Neural crest cell (in vitro differentiated cells): ENCODE data around the gene HEMK1. TPM values are rescaled to one million over a fixed set of nuclear protein-coding genes. Genes with fewer than 3 reads are reported as not detected.

Source experiments
- DNase-seq: peaks from one replicate; pipeline ENCODE4 v3.0.0; 2021; ENCODE audit warnings: low read depth, mixed read lengths, low spot score
- H3K27ac Mint-ChIP-seq: one replicate; pipeline ENCODE4 v1.8.0; 2021; ENCODE audit warnings: mild to moderate bottlenecking, mixed read lengths; ENCODE audit not compliant: unreplicated experiment
- H3K27me3 Mint-ChIP-seq: 2 replicates; pipeline ENCODE4 v1.8.0; 2021; ENCODE audit warnings: low read depth, mild to moderate bottlenecking, mixed read lengths
- H3K36me3 Mint-ChIP-seq: 2 replicates; pipeline ENCODE4 v1.8.0; 2021; ENCODE audit warnings: low read depth, mild to moderate bottlenecking, mixed read lengths
- H3K4me1 Mint-ChIP-seq: 2 replicates; pipeline ENCODE4 v1.8.0; 2021; ENCODE audit warnings: mixed read lengths
- H3K4me3 Mint-ChIP-seq: one replicate; pipeline ENCODE4 v1.8.0; 2021; ENCODE audit warnings: mild to moderate bottlenecking, mixed read lengths
- H3K9me3 Mint-ChIP-seq: 2 replicates; pipeline ENCODE4 v1.8.0; 2021; ENCODE audit warnings: mixed read lengths
- total RNA-seq: library from RNA; stranded (reverse); gene quantifications from 2 replicates; pipeline ENCODE4 v1.2.1, GENCODE V29; 2021
- TF ChIP-seq, protein P1 (sequence below): fragments of 200-600 bp; sonication (generic); conservative IDR thresholded peaks from 2 replicates; pipeline ENCODE4 v1.5.0; 2021; ENCODE audit warnings: antibody characterized with exemption, mild to moderate bottlenecking

The HEMK1 gene
- total RNA-seq, 1 donor from 2014 or later = 22.8 TPM

DNA sequence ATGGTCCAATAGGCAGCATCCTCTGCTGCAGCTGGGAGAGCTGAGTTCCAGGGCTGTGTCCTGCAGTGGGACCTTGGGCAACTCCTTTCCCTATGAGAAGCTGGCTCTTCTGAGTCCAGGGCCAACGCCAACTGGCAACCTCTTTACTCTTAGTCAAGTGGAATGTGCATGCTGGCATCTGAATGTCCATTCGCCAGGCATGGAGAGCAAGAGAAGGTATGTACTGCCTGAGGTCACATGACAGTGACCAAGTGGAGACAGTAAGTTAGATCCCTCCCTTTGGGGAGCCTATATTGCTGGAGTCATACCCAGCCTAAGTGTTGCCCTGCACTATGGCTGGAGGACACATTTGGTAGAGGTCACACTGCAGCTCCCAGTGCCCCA lies 12.1 kb downstream of the HEMK1 start:
- no peak overlapping the region for H3K27ac Mint-ChIP-seq
- no peaks in the 10 kb centered on the region for H3K36me3 Mint-ChIP-seq
- no peak for DNase-seq
- no peaks in the 10 kb centered on the region for H3K27me3 Mint-ChIP-seq
- TF ChIP-seq, protein P1, sequence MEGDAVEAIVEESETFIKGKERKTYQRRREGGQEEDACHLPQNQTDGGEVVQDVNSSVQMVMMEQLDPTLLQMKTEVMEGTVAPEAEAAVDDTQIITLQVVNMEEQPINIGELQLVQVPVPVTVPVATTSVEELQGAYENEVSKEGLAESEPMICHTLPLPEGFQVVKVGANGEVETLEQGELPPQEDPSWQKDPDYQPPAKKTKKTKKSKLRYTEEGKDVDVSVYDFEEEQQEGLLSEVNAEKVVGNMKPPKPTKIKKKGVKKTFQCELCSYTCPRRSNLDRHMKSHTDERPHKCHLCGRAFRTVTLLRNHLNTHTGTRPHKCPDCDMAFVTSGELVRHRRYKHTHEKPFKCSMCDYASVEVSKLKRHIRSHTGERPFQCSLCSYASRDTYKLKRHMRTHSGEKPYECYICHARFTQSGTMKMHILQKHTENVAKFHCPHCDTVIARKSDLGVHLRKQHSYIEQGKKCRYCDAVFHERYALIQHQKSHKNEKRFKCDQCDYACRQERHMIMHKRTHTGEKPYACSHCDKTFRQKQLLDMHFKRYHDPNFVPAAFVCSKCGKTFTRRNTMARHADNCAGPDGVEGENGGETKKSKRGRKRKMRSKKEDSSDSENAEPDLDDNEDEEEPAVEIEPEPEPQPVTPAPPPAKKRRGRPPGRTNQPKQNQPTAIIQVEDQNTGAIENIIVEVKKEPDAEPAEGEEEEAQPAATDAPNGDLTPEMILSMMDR = no peak
- H3K9me3 Mint-ChIP-seq = no peaks in the 10 kb centered on the region
- H3K4me1 Mint-ChIP-seq = no peaks in the 10 kb centered on the region
- H3K4me3 Mint-ChIP-seq = no peak overlapping the region

DNA sequence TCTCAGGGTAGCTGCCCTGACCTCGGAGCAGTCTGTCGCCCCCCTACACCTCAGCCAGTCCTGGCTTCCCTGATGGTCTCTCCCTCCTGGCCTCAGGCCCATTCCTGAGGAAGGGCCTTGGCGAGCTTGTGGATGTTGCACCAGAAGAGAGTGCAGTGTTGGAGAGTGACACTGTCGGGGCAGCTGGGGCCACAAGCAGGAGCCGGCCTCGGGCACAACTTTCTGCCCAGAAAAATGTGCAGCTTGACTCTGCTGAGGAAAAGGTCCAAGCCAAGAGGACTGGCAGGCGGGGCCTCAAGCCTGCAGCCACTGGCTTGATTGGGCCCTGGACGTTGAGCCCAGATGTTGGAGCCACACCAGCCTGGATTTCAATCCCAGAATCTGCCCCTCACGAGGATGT lies 12.8 kb downstream of the HEMK1 start:
- Mint-ChIP-seq H3K4me1 (no peaks in the 10 kb centered on the region), H3K27me3 (no peaks in the 10 kb centered on the region), H3K4me3 (no peak overlapping the region), H3K36me3 (no peaks in the 10 kb centered on the region), H3K27ac (no peak overlapping the region), H3K9me3 (no peaks in the 10 kb centered on the region)
- TF ChIP-seq, protein P1 = no peak
- no peak for DNase-seq

DNA sequence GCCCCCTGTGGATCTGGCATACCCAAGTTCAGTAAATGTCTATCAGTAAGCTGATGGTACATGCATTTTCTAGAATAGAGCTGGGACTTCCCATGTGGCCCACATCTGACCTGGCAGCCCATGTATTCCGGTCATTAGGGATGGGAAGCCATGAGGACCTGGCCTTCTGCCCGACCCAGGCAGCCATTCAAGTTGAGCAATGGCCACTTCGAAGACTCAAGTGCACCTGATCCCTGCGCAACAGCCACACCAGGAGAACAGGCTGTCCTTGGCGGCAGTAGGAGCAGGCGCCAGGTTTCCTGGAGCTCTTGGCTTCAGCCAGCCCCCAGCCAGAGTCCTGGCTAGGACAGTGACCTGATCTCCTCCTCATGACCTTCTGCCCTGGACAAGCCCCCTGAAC lies 14.6 kb downstream of the HEMK1 start:
- Mint-ChIP-seq H3K36me3 (no peaks in the 10 kb centered on the region), H3K27ac (peak overlapping the region; percentile 28), H3K27me3 (no peaks in the 10 kb centered on the region), H3K4me3 (no peak overlapping the region), H3K4me1 (no peaks in the 10 kb centered on the region), H3K9me3 (no peaks in the 10 kb centered on the region)
- TF ChIP-seq, protein P1 = no peak
- DNase-seq = no peak

DNA sequence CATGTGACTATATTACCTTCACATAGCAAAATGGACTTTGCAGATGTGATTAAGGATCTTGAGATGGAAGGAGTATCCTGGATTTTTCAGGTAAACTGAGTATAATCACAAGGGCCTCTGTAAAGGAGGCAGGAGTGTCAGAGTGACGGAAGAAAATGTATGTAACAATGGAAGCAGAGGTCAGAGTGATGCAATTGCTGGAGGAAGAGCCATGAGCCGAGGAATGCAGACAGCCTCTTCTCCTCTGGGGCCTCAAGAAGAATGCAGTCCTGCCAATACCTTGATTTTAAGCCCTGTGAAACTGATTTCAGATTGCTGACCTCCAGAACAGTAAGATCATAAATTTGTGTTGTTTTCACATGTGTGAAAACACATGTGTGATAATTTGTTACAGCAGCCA lies 15.1 kb downstream of the HEMK1 start:
- peak overlapping the region; percentile 28 for H3K27ac Mint-ChIP-seq
- H3K9me3 Mint-ChIP-seq = no peaks in the 10 kb centered on the region
- no peaks in the 10 kb centered on the region for H3K4me1 Mint-ChIP-seq
- no peaks in the 10 kb centered on the region for H3K36me3 Mint-ChIP-seq
- DNase-seq = no peak
- no peak overlapping the region for H3K4me3 Mint-ChIP-seq
- TF ChIP-seq, protein P1 = no peak
- H3K27me3 Mint-ChIP-seq = no peaks in the 10 kb centered on the region

DNA sequence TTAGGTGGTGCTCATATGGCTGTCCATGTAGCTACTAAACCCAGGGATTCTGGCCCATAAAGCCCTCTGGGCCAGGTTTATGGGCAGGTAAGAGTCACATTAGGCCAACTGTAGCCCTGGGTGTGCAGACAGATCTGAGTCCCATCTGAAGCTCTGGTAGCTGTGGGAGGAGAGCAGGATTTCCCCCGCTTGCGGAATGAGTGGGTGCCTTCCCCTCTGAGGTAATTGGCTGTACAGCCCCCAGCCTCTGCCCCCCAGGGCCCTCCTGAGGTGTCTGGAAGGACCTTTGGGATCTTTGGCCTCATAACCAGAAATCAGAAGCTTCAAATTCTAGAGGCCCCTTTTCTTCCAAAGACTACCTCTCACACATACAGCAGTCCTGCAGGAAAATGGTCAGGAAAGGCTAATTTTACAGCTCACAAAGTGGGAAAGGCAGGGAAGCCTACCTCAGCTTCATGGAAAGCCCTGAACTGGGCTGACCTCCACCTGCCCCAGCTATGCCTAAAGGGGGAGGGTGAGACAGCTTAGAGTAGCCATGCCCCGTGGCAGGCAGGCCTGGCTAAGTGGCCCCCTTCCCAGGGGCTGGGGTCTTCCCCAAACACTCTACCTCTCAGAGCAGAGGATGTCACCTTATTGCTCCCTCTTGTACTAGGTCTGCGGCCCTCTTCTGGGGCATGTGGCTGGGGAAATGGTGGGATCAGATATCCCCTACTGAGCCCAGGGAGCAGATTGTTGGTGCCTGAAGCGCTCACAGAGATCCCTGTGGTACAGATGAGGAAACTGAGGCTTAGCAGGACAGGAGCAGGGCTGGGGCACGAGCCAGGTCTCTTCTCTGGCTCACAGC lies 16.8 kb downstream of the HEMK1 start:
- no peak overlapping the region for H3K4me3 Mint-ChIP-seq
- no peak for DNase-seq
- H3K27me3 Mint-ChIP-seq = no peaks in the 10 kb centered on the region
- no peaks in the 10 kb centered on the region for H3K9me3 Mint-ChIP-seq
- no peaks in the 10 kb centered on the region for H3K36me3 Mint-ChIP-seq
- no peaks in the 10 kb centered on the region for H3K4me1 Mint-ChIP-seq
- no peak overlapping the region for H3K27ac Mint-ChIP-seq
- TF ChIP-seq, protein P1 = no peak
